OCI-LY1 (cell line): ENCODE results near the gene MNX1.

Source experiments
- H2AFZ ChIP-seq: fragments of 200-600 bp; sonication (generic), shearing (Covaris generic); 2 replicates; pipeline ENCODE4 v1.6.0; 2014; ENCODE audit warnings: antibody characterized with exemption, mild to moderate bottlenecking, low read length
- H3F3A ChIP-seq: fragments of 200-600 bp; sonication (generic), shearing (Covaris generic); 2 replicates; pipeline ENCODE4 v1.6.0; 2014; ENCODE audit warnings: mild to moderate bottlenecking, antibody characterized with exemption, low read length, moderate library complexity; ENCODE audit not compliant: insufficient read depth
- H3K27ac ChIP-seq: fragments of 200-600 bp; sonication (generic); 2 replicates; pipeline ENCODE4 v1.5.1; 2014; ENCODE audit warnings: low read length, mixed run types, mild to moderate bottlenecking, low read depth; ENCODE audit not compliant: poor library complexity, severe bottlenecking
- H3K27me3 ChIP-seq: fragments of 200-600 bp; sonication (generic); 2 replicates; pipeline ENCODE4 v1.6.0; 2014; ENCODE audit warnings: antibody characterized with exemption, mild to moderate bottlenecking, low read length, moderate library complexity; ENCODE audit not compliant: insufficient read depth
- H3K36me3 ChIP-seq: fragments of 200-600 bp; sonication (generic); 2 replicates; pipeline ENCODE4 v1.6.1; 2014; ENCODE audit warnings: mild to moderate bottlenecking, antibody characterized with exemption, low read length, moderate library complexity, mixed read lengths; ENCODE audit not compliant: insufficient read depth
- H3K4me1 ChIP-seq: fragments of 200-600 bp; sonication (generic); 2 replicates; pipeline ENCODE4 v1.5.1; 2014; ENCODE audit warnings: mild to moderate bottlenecking, low read length, moderate library complexity; ENCODE audit not compliant: insufficient read depth, severe bottlenecking
- H3K4me2 ChIP-seq: fragments of 200-600 bp; sonication (generic), shearing (Covaris generic); 2 replicates; pipeline ENCODE4 v1.6.1; 2014; ENCODE audit warnings: low read length
- H3K4me3 ChIP-seq: fragments of 200-600 bp; sonication (generic); 2 replicates; pipeline ENCODE4 v1.5.1; 2014; ENCODE audit warnings: low read length, low read depth, mild to moderate bottlenecking, mixed read lengths; ENCODE audit not compliant: poor library complexity, severe bottlenecking
- H3K79me2 ChIP-seq: fragments of 200-600 bp; shearing (Covaris generic); 2 replicates; pipeline ENCODE4 v1.6.1; 2016; ENCODE audit warnings: mixed run types, low read length, mixed read lengths; ENCODE audit not compliant: insufficient read depth
- H3K9ac ChIP-seq: fragments of 200-600 bp; sonication (generic), shearing (Covaris generic); 2 replicates; pipeline ENCODE4 v1.6.1; 2014; ENCODE audit warnings: mild to moderate bottlenecking, low read length, mixed read lengths
- H3K9me2 ChIP-seq: fragments of 200-600 bp; sonication (generic), shearing (Covaris generic); 2 replicates; pipeline ENCODE4 v1.6.1; 2014; ENCODE audit warnings: low read depth, mild to moderate bottlenecking, low read length, mixed read lengths
- H3K9me3 ChIP-seq: fragments of 200-600 bp; shearing (Covaris generic); 2 replicates; pipeline ENCODE4 v1.6.1; 2014; ENCODE audit warnings: low read length, mixed read lengths
- H4K20me1 ChIP-seq: fragments of 200-600 bp; sonication (generic), shearing (Covaris generic); 2 replicates; pipeline ENCODE4 v1.6.0; 2016; ENCODE audit warnings: mild to moderate bottlenecking, low read length; ENCODE audit not compliant: insufficient read depth
- EZH2 ChIP-seq: fragments of 200-600 bp; sonication (generic), shearing (Covaris generic); IDR thresholded peaks from 2 replicates; pipeline ENCODE4 v1.8.0; 2017; ENCODE audit warnings: borderline replicate concordance, mixed run types, mild to moderate bottlenecking, antibody characterized with exemption, low read length, moderate library complexity, mixed read lengths
- TF ChIP-seq, protein P1 (sequence below): fragments of 200-600 bp; sonication (generic), shearing (Covaris generic); IDR thresholded peaks from 2 replicates; pipeline ENCODE4 v1.5.1; 2017; ENCODE audit warnings: mild to moderate bottlenecking, antibody characterized with exemption, low read length, moderate library complexity, mixed read lengths

MNX1 gene

DNA sequence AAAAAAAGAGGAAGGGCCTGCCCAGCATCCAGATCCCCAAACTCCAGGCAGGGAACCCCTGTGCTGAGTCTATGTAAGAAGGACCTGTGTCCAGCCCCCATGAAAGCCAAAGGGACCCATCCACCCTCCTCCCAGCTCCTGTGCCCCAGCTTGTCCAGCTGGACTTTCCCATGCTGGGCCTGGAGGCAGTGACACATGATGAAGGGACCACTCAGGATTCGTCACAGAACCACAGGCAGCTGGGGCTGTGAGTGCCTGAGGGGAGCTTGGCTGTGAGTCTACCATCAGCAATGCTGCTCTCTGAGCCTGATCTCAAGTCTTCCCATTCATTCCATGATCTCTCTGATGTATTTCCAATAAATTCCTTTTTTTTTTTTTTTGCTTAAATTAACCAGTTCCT lies 36.2 kb upstream of the MNX1 start:
- no peaks in the 10 kb centered on the region; the same call in 1 of the 2 replicates for H3K27me3 ChIP-seq
- no peak overlapping the region for H2AFZ ChIP-seq
- no peaks in the 10 kb centered on the region for H3K36me3 ChIP-seq
- no peaks in the 10 kb centered on the region for H3F3A ChIP-seq
- H4K20me1 ChIP-seq, result no peaks in the 10 kb centered on the region
- H3K4me1 ChIP-seq, result no peaks in the 10 kb centered on the region
- H3K27ac ChIP-seq, result no peak overlapping the region
- H3K9me2 ChIP-seq, result no peaks in the 10 kb centered on the region
- no peak overlapping the region for H3K4me2 ChIP-seq
- no peaks in the 10 kb centered on the region for H3K79me2 ChIP-seq
- no peak overlapping the region for H3K4me3 ChIP-seq
- no peak for TF ChIP-seq EZH2
- TF ChIP-seq, protein P1, sequence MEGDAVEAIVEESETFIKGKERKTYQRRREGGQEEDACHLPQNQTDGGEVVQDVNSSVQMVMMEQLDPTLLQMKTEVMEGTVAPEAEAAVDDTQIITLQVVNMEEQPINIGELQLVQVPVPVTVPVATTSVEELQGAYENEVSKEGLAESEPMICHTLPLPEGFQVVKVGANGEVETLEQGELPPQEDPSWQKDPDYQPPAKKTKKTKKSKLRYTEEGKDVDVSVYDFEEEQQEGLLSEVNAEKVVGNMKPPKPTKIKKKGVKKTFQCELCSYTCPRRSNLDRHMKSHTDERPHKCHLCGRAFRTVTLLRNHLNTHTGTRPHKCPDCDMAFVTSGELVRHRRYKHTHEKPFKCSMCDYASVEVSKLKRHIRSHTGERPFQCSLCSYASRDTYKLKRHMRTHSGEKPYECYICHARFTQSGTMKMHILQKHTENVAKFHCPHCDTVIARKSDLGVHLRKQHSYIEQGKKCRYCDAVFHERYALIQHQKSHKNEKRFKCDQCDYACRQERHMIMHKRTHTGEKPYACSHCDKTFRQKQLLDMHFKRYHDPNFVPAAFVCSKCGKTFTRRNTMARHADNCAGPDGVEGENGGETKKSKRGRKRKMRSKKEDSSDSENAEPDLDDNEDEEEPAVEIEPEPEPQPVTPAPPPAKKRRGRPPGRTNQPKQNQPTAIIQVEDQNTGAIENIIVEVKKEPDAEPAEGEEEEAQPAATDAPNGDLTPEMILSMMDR, result no peak
- H3K9ac ChIP-seq, result no peak overlapping the region
- H3K9me3 ChIP-seq, result no peaks in the 10 kb centered on the region

DNA sequence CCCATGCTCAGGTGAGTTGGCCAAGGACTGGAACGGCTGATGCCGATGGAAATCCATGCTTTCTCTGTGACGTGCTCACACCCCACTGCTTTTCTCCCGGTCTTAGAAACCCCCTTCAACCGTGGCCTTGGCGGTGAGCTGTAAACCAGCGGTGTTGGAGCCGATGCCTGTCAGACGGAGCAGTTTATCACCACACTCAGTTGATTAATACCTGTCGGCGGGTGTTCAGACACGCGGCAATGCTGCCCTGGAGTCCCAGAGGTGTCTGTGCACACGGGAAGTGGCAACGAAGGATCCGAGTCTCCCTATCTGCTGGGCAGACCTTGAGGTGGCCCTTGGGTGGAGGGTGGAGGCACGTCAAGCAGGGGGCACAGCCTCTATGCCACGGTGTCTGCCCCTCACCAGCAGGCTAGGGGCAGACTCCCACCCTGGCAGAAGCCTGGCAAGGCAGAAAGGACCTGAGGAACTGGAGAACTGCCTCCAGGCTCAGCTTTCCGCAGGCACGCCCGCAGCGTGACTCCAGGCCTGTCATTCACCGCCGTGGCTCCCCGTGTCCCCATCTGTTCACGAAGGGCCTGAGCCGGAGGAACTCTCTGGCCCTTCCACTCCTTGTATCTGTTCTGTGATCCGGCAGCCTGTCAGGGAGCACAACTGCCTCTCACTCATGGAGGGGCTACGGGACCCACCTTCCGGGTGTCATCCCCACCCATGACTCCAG lies 34.6 kb upstream of the MNX1 start:
- no peaks in the 10 kb centered on the region for H3K36me3 ChIP-seq
- TF ChIP-seq EZH2, result no peak
- TF ChIP-seq, protein P1, result no peak
- H3K4me1 ChIP-seq, result no peaks in the 10 kb centered on the region
- no peaks in the 10 kb centered on the region for H3F3A ChIP-seq
- H4K20me1 ChIP-seq, result no peaks in the 10 kb centered on the region
- H3K9me3 ChIP-seq, result no peaks in the 10 kb centered on the region
- no peak overlapping the region for H2AFZ ChIP-seq
- H3K79me2 ChIP-seq, result no peaks in the 10 kb centered on the region
- H3K4me2 ChIP-seq, result no peak overlapping the region
- H3K9me2 ChIP-seq, result no peaks in the 10 kb centered on the region
- H3K9ac ChIP-seq, result no peak overlapping the region
- no peak overlapping the region for H3K4me3 ChIP-seq
- H3K27ac ChIP-seq, result no peak overlapping the region
- peaks cover 3% of the 10 kb centered on the region; the same call in 1 of the 2 replicates for H3K27me3 ChIP-seq

DNA sequence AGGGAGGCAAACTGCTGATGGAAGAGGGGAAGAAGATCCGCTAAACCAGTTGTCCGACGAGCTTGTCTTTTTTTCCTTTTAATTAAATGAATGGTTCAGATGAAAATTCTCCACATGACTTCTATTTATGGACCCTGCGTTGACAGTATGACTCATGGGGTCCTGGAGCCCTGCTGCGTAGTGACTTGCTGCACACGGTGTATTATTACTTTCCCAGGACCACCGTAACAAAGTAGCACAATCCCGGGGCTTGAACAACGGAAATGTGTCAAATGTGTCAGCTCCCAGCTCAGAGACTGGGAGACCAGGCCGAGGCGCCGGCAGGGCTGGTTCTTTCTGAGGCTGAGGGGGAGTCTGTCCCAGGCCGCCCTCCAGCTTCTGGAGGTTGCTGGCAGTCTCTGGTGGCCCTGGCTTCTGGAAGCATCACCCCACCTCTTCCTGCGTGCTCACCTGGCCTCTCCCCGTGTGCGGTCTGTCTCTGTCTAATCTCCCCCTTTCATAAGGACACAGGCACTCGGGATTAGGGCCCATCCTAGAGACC lies 33.8 kb upstream of the MNX1 start:
- H2AFZ ChIP-seq, result no peak overlapping the region
- no peak overlapping the region for H3K4me2 ChIP-seq
- no peaks in the 10 kb centered on the region for H3K9me3 ChIP-seq
- H3K4me3 ChIP-seq, result no peak overlapping the region
- no peak for TF ChIP-seq EZH2
- TF ChIP-seq, protein P1, result no peak
- no peaks in the 10 kb centered on the region for H3F3A ChIP-seq
- no peaks in the 10 kb centered on the region for H3K79me2 ChIP-seq
- H3K27ac ChIP-seq, result no peak overlapping the region
- H3K4me1 ChIP-seq, result no peaks in the 10 kb centered on the region
- H4K20me1 ChIP-seq, result no peaks in the 10 kb centered on the region
- H3K9ac ChIP-seq, result no peak overlapping the region
- H3K9me2 ChIP-seq, result no peaks in the 10 kb centered on the region
- H3K27me3 ChIP-seq, result peaks cover 7% of the 10 kb centered on the region; the same call in 1 of the 2 replicates
- no peaks in the 10 kb centered on the region for H3K36me3 ChIP-seq
